Fibroblast of lung (primary cell): ENCODE measurements around the gene FANCI. TPM values are rescaled to one million over a fixed set of nuclear protein-coding genes. Genes with fewer than 3 reads are reported as not detected.

Source experiments
- DNase-seq, 2 donors: peaks; one replicate each; pipeline versions ENCODE4 v3.0.0 to v3.0.0-alpha.2; 2010; ENCODE audit warnings: low read depth in 2 of 2
- H2AFZ ChIP-seq: 2 replicates; pipeline ENCODE4 v1.5.1; 2012; ENCODE audit warnings: low read length, control low read depth, inconsistent platforms
- H3K27ac ChIP-seq: 2 replicates; pipeline ENCODE4 v1.5.1; 2011; ENCODE audit warnings: low read length, control low read depth; ENCODE audit not compliant: insufficient read depth
- H3K27me3 ChIP-seq: 2 replicates; pipeline ENCODE4 v1.5.1; 2011; ENCODE audit warnings: mild to moderate bottlenecking, low read length; ENCODE audit not compliant: control insufficient read depth, insufficient read depth
- H3K36me3 ChIP-seq: 2 replicates; pipeline ENCODE4 v1.5.1; 2011; ENCODE audit warnings: low read length; ENCODE audit not compliant: control insufficient read depth, insufficient read depth
- H3K4me1 ChIP-seq: 2 replicates; pipeline ENCODE4 v1.5.1; 2011; ENCODE audit warnings: low read length; ENCODE audit not compliant: control insufficient read depth, insufficient read depth; ENCODE audit errors: extremely low read depth
- H3K4me2 ChIP-seq: 2 replicates; pipeline ENCODE4 v1.5.1; 2011; ENCODE audit warnings: low read length, control low read depth; ENCODE audit not compliant: insufficient read depth; ENCODE audit errors: extremely low read depth
- H3K4me3 ChIP-seq, 4 experiments: fragments of 200-600 bp in 1 of 4; sonication (generic) in 1 of 4; replicated peaks in 1 of 4; 2 replicates each; pipeline ENCODE4 v1.5.1; 2011 to 2016; ENCODE audit warnings: low read length in 4 of 4, low read depth in 3 of 4, mild to moderate bottlenecking in 3 of 4, control low read depth in 2 of 4, inconsistent platforms in 1 of 4, mixed read lengths in 1 of 4; ENCODE audit not compliant: insufficient read depth in 1 of 4; ENCODE audit errors: control extremely low read depth in 1 of 4
- H3K79me2 ChIP-seq: 2 replicates; pipeline ENCODE4 v1.5.1; 2012; ENCODE audit warnings: mild to moderate bottlenecking, low read length, inconsistent platforms; ENCODE audit not compliant: control insufficient read depth, insufficient read depth
- H3K9ac ChIP-seq: 2 replicates; pipeline ENCODE4 v1.5.1; 2011; ENCODE audit warnings: mild to moderate bottlenecking, low read length, control low read depth; ENCODE audit not compliant: insufficient read depth
- H3K9me3 ChIP-seq: 2 replicates; pipeline ENCODE4 v1.5.1; 2012; ENCODE audit warnings: low read depth, low read length; ENCODE audit not compliant: control insufficient read depth, insufficient read depth
- H4K20me1 ChIP-seq: 2 replicates; pipeline ENCODE4 v1.5.1; 2011; ENCODE audit warnings: low read length; ENCODE audit not compliant: control insufficient read depth, insufficient read depth; ENCODE audit errors: extremely low read depth
- CTCF ChIP-seq, 2 donors: IDR thresholded peaks in 1 of 2; conservative IDR thresholded peaks in 1 of 2; 1 replicate in 1 of 2; 2 replicates in 1 of 2; pipeline ENCODE4 v1.5.1; 2011 to 2012; ENCODE audit warnings: low read length in 2 of 2, control low read depth in 1 of 2, inconsistent platforms in 1 of 2, low read depth in 1 of 2, mild to moderate bottlenecking in 1 of 2
- EZH2 ChIP-seq: IDR thresholded peaks from 2 replicates; pipeline ENCODE4 v1.5.1; 2012; ENCODE audit warnings: low read length, control low read depth, mild to moderate bottlenecking; ENCODE audit errors: missing control alignments
- polyA plus RNA-seq, 2 donors: library from polyadenylated mRNA; depleted of rRNA in 1 of 2; stranded (reverse) in 1 of 2; unstranded in 1 of 2; fragments of >200 nt; gene quantifications; 2 replicates each; pipeline ENCODE4 v1.2.1, GENCODE V29; 2011 to 2012; ENCODE audit warnings: missing spikeins in 1 of 2
- total RNA-seq: library from RNA; depleted of rRNA; stranded (reverse); fragments of >200 nt; gene quantifications from 2 replicates; pipeline ENCODE4 v1.2.1, GENCODE V29; 2014

FANCI gene
- total and polyA plus RNA-seq, 2 donors (not counting 1 experiment from before 2014, with no cell fraction given), result 12.6 to 13.4 TPM

GRCh38 chr15:89319678-89320077 is 75.9 kb downstream of the FANCI start:
- no peak overlapping the region for H3K9ac ChIP-seq
- H3K4me2 ChIP-seq, result no peak overlapping the region
- H3K27me3 ChIP-seq, result no peaks in the 10 kb centered on the region
- H3K4me1 ChIP-seq, result no peaks in the 10 kb centered on the region
- no peak overlapping the region for H3K4me3 ChIP-seq
- no peaks in the 10 kb centered on the region for H3K9me3 ChIP-seq
- peaks cover 38% of the 10 kb centered on the region for H3K36me3 ChIP-seq
- TF ChIP-seq CTCF (conservative IDR thresholded peaks at IDR 0.05 in 1 of 2, IDR thresholded peaks at IDR 0.05 in 1 of 2; ENCODE audit: low read depth in 1 of 2, low read length in 2 of 2), result no peak
- no peak for TF ChIP-seq EZH2
- H3K79me2 ChIP-seq, result no peaks in the 10 kb centered on the region
- H3K27ac ChIP-seq, result no peak overlapping the region
- no peaks in the 10 kb centered on the region for H4K20me1 ChIP-seq
- DNase-seq, result no peak
- no peak overlapping the region for H2AFZ ChIP-seq

GRCh38 chr15:89320200-89320599 is 76.4 kb downstream of the FANCI start:
- H3K36me3 ChIP-seq, result peaks cover 38% of the 10 kb centered on the region
- no peak overlapping the region for H3K9ac ChIP-seq
- H3K27me3 ChIP-seq, result no peaks in the 10 kb centered on the region
- no peak overlapping the region for H3K27ac ChIP-seq
- H4K20me1 ChIP-seq, result no peaks in the 10 kb centered on the region
- H3K9me3 ChIP-seq, result no peaks in the 10 kb centered on the region
- no peaks in the 10 kb centered on the region for H3K4me1 ChIP-seq
- H3K4me2 ChIP-seq, result no peak overlapping the region
- DNase-seq, result no peak
- H3K79me2 ChIP-seq, result no peaks in the 10 kb centered on the region
- H3K4me3 ChIP-seq, result no peak overlapping the region
- no peak overlapping the region for H2AFZ ChIP-seq
- no peak for TF ChIP-seq CTCF (conservative IDR thresholded peaks at IDR 0.05 in 1 of 2, IDR thresholded peaks at IDR 0.05 in 1 of 2; ENCODE audit: low read depth in 1 of 2, low read length in 2 of 2)
- TF ChIP-seq EZH2, result no peak

GRCh38 chr15:89321521-89322410 is 78.0 kb downstream of the FANCI start:
- Histone ChIP-seq H3K79me2 (no peaks in the 10 kb centered on the region), H4K20me1 (no peaks in the 10 kb centered on the region)

More at GRCh38 chr15:89321521-89322410, 78.0 kb downstream of the FANCI start:
- no peaks in the 10 kb centered on the region for H3K27me3 ChIP-seq
- H2AFZ ChIP-seq, result no peak overlapping the region
- no peak for DNase-seq
- H3K36me3 ChIP-seq, result peaks cover 48% of the 10 kb centered on the region
- no peak overlapping the region for H3K4me2 ChIP-seq
- no peaks in the 10 kb centered on the region for H3K4me1 ChIP-seq
- H3K4me3 ChIP-seq, result no peak overlapping the region
- no peak overlapping the region for H3K27ac ChIP-seq
- H3K9ac ChIP-seq, result no peak overlapping the region
- H3K9me3 ChIP-seq, result no peaks in the 10 kb centered on the region
- TF ChIP-seq CTCF (conservative IDR thresholded peaks at IDR 0.05 in 1 of 2, IDR thresholded peaks at IDR 0.05 in 1 of 2; ENCODE audit: low read depth in 1 of 2, low read length in 2 of 2) (no peak), EZH2 (no peak)
